GM18505 (cell line): ENCODE results near the gene EPHB6.

Source experiments
- ATAC-seq: cut with Tn5 transposase; IDR thresholded peaks from one replicate; pipeline ENCODE4 v1.9.1; 2021; ENCODE audit not compliant: unreplicated experiment
- POLR2A ChIP-seq: IDR thresholded peaks from 4 replicates; pipeline ENCODE4 v1.6.1; 2011; ENCODE audit warnings: borderline replicate concordance; ENCODE audit not compliant: insufficient read depth, insufficient read length; ENCODE audit errors: extremely low read depth

Gene EPHB6

DNA sequence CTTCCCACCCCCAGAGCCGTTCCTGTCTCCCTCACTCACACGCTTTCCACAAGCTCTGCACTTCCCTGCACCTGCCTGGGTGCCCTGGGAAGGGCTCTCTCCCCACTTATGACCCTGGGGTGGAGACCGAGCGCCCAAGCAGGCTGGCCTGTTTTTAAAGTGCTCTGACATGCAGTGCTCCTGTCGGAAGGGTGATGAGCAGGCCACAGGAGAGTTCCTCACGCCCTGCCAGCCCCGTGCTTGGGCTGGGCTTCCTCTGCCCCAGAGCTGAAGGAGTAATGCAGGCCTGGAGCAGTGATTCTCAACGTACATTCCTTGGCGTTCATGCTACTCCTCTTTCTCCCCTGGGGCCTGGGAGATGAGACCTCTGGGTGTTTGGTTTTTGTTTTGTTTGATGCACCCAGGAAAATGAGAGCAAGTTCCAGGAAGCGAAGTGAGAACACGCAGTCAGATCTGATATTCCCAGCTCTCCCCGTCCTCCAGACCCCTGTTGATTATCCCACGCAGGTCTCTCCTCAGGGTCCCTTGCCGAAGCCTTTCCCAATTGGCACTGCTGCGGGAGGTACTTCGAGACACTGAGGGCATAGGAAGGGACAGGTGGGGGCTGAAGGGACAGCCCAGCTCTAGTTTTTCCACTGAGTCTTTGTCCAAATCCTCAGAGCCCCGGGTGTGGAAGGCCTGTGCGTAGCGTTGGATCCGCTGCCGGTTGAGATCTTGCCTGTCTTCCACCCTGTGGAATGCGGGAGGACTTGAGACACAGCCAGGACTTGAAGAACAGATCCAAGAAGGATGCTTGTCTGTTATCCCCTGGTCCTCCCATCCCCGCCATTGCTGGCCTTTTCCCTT, 16.6 kb downstream of the EPHB6 start:
- TF ChIP-seq POLR2A: no peak
- no peak for ATAC-seq

DNA sequence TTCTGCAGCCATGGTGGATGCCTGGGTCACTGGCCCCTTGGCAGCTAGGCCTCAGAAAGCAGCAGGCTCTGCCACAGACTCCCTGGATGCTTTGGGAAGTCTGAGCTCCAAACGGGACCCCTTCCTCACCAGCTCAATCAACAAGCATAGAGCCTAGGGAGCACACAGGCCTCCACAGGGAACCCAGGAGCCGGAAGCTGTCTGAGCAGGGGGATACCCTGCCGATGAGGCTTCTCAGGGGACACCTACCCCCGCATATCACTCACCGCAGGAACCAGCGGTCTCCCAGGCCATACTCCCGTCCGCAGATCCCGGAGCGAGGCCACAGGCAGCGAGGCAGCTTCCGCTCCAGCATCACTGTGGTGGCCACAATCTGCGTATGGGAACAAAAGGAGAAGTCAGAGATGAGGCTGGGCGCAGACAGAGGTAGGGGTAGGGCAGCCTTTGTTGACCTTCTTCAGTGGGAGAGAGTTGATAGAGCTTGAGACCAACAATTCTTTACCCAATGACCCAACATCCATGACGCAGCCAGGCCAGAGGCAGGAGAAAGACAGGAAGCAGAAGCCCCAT, 17.3 kb downstream of the EPHB6 start:
- no peak for ATAC-seq
- TF ChIP-seq POLR2A: no peak

DNA sequence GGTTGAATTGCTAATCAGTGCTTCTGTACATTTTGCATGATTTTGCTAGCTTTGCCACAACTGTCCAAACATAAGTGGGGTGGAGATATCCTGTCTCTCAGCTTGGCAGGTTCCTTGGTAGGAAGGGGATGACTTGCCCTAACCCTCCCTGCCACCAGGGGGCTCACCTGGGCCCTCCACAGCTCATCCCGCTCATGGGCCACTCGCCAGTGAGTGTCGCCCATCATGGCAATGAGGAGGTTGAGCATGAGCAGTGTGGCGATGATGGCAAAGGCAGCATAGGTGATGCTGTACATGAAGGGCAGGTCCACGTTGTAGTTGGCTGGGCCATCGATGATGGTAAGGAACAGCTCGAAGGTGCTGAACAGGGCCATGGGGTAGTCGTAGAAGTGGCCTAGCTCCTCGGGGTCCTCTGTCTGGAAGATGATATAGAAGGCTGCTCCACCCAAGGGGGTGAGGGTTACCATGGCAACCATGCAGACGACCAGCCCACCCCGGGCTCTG, 18.5 kb downstream of the EPHB6 start:
- no peak for TF ChIP-seq POLR2A

DNA sequence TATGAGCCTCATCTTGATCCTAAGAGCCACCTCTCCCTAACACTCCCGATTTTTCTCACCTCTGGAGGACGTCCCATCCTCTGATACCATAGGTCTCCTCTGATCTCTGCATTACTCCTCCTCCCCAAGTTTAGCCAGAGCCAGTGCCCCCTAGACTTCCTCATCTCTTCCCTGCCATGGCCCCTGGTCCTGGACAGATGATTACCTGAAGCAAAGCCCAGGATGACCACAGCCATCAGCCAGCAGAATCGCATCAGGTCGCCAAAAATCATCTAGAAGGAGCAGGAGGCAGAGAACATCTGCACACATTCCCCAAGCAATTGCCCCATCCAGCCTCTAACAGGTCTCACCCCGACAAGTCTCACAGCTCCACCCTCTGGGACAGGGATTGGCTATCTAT, 19.0 kb downstream of the EPHB6 start:
- ATAC-seq: no peak
- no peak for TF ChIP-seq POLR2A

More for the DNA sequence above, 18.5 kb downstream of the EPHB6 start:
- ATAC-seq: peak; percentile 71

DNA sequence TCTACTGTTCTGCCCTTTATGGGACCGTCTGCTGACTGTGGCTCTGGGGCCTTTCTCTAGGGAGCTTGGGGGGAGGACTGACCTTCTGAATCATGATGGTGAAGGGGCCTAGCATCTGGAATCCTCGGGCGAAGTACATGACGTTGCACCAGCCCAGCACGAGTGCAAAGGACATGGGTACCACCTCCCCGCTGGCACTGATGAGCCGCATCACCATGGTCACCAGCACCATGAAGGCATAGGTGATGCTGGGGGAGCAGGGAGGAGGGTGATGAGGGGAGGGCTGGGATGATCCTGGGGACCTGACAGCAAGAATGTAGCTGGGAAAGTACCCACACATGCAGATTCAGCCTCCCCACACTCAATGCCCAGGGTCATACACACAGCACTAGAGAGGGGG, 19.5 kb downstream of the EPHB6 start:
- TF ChIP-seq POLR2A: no peak
- no peak for ATAC-seq

DNA sequence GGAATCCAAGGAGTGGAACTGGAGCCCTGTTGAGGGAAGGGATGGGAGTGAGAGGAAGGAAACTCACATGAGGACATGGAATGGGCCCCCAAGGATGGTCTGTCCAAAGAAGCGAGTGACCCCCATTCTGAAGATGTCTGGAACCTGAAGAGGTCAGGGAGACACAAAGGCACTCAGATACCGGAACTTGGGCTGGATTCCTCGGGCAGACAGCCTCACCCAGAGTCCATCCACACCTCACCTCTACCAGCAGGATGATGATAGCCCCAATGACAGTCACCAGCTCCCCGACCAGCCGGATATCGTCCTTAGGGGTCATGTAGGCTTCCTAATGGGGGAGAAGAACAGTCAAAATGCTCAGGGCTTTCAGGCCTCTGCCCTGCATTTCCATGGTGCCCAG, 20.0 kb downstream of the EPHB6 start:
- TF ChIP-seq POLR2A: no peak
- no peak for ATAC-seq

DNA sequence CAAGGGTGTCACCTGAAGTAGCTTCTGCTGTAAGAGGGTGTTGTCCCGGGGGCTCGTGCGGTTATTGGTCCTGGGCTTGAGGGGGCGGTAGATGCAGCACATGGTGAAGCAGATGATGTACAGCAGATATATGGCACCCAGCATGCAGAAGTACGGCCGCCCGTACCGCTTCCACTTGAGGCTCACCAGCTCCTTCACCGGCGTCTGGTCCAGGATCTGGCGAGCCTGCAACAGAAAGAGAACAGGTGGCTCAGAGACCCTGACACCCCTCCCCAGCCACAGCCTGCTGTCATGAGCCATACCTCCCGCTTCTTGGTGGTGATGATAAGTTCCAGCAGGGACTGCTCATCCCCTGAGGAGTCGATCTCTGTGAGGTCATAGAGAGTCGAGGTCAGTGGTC, 20.6 kb downstream of the EPHB6 start:
- no peak for ATAC-seq
- TF ChIP-seq POLR2A: no peak

DNA sequence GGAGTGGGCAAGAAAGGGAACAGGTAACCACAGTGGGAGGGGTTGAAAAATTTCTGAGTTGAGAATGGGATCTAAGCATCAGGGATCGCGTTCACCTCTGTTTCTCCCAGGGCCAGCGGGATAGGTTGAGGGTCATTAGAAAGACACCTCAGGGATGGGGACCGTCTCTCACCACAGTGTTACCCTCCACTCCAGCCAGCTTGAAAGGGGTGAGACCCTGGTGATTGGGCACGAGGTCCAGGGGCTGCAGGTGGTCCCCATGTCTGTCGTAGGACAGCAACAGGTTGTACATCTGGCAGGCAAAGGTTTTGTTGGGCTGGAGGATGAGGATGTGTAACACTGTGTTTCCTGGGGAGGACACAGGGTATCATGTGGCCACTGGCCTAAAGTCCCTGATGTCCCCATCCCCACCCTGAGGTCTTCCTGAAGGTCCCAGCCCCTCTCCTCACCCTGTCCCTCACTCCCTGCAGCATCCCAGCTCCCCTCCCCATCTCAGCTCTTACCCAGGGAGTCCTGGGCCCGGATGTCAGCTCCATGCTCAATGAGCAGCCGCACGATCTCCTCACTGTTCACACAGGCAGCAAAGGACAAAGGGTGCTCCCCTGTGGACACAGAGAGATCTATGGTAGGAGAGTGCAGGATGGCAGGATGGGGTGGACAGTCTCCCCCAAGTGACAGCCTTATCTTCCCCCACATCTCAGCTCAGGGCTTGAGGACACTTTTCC, 21.5 kb downstream of the EPHB6 start:
- no peak for ATAC-seq
- no peak for TF ChIP-seq POLR2A

DNA sequence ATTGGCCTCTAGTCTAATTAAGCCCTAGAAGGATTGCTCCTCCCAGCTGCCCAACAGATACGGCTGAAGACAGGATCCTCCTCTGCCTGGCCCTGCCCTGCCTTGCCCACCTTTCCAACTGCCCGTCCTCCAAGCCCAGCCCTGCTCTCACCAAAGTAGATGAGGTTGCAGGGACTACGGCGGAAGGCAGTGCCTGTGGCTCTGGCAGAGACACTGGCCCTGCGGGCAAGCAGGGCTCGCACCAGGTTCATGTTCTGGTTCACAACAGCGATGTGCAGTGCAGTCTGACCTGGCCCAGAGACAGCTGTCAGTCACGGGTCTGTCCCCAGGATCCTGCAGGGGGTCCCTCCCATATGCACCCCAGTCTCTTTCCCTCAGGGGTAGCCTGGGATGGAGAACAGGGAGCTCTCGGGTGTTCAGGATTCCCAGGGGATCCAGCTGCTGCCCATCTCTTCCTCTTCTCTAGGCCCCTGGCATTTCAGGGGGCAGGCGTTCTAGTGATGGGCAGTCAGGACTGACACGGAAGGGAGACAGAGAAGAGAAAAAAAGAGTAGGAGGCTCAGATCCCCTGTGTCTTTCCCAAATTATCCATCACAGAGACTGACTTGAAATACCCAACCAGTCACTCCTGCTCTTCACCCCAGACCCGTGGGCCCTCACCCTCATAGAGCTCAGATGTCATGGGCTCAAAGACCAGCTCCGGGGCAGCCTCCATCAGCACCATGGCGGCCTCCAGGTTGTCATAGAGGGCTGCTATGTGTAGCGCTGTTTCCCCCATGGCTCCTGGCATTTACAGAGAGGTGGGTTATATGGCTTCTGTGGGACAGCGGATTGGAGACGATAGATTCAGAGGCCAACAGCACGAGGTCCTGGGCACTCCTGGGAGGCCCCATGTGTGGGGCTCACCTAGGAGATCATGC, 22.4 kb downstream of the EPHB6 start:
- no peak for ATAC-seq
- TF ChIP-seq POLR2A: no peak

DNA sequence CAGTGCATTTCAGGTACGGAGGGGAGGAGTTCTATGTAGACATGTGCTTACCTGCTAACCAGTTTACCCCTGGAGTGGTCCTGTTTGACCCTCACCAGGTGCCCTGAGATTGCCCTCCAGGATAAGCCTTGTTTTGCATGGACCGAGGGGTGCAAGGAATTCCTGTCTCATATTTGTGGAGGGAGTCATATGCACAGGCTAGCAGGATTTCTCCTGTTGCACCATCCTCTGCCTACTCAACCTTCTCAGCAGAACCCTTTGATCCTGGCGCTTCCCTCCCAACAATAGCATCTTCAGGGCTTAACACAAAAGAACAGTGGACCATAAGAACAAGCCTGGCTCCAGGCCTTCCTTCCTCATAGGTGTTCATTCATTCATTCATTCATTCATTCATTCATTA, 23.4 kb downstream of the EPHB6 start:
- no peak for ATAC-seq
- no peak for TF ChIP-seq POLR2A

DNA sequence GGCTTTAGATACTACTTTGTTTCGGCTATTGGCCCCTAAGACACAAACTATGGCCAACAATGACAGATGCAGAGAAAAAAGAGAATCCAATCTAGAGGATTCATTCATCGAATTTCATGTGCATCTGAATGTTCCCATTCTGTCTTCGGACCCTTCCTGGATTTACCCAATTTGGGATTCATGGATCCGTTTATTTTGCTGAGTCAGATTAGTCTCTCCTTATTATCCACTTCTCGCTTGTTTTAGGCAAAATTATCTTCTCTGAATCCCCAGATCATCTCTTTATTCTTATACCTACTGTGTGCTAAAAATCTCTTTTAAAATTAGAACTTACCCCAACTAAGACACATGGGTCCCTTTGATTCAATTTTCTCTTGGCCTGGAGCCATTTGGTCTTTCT, 24.2 kb downstream of the EPHB6 start:
- no peak for ATAC-seq
- TF ChIP-seq POLR2A: no peak

DNA sequence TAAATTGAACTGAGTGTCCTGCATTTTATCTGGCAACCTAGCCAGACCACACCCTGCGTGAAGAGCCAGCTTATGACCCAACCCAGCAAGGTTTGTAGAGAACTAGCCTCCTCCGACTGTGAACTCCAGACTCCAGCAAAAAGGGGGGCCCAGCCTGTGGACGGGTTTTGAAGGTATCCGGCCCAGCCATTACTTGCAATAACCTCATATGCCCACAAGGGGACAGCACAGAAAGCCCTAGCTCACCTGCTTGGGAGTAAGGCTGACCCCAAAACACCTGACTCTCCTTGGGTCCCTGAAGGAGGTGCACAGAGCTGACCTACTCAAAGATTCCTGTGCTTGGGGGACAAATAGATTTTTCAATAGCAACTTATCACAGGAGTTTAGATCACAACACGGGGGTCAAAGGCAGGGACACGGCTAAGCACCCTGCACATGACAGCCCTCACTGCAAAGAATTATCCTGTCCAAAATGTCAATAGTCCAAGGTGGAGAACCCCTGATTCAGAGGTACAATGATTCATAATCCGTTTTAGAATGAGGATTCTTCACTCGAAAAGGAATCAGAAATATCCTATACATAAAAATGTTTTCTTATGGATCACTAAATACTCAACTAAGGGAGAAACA, 26.1 kb downstream of the EPHB6 start:
- no peak for TF ChIP-seq POLR2A
- peak; percentile 46 for ATAC-seq
